Renal pelvis (tissue), 4 donors: Measurements from ENCODE around the gene ATG7. TPM values are rescaled to one million over a fixed set of nuclear protein-coding genes. Genes with fewer than 3 reads are reported as not detected.
"Not testable (repeated sequence)": the region's sequence is repeated elsewhere in the genome, so short reads cannot be mapped to it uniquely, and the experiment has no call there.

Source experiments
- DNase-seq: peaks from one replicate; pipeline ENCODE4 v3.0.0-alpha.2; 2013
- polyA plus RNA-seq, 3 donors: library from polyadenylated mRNA; unstranded; fragments of 120-200 nt; gene quantifications; one replicate each; pipeline ENCODE4 v1.2.1, GENCODE V29; 2013; ENCODE audit not compliant: insufficient read length in 3 of 3

ATG7 gene
- polyA plus RNA-seq, 3 donors, result 22.8 to 24.0 (median 23.0) TPM

DNA sequence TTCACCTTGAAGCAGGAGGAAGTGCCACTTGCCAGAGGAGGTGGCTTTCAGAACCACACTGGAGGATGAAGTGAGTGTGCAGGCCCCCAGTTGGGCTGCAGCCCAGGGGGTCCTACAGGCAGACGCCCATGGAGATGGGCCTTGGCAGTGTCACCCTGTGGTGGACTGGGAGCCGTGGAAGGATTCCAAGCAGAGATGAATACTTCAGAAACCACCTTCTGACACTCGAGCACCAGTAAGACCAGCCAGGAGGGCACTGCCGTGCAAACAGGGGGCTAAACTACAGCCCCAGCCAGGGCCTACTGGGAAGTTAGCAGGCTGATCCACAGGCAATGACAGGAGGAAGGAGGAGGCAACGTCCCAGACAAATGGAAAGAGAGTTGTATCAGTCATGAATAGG is 316.1 kb downstream of the ATG7 start:
- no peak for DNase-seq

DNA sequence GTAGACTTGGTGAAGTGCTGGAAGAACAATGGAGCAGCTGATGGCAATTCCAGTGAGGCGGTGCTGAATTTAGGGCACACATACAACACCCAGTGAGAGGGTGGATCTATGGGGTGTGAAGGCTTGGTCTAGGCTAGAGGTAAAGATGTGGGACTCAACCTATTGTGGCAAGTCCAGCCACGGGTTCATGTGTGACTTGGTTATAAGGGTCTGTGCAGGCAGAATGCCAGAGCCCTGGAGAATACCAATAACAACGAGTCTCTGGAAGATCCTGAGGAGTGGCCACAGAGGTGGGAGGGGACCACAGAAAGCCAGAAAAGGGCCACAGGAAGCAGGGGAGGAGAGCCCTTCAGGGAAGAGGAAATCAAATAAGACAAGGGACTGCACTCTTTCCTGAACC is 316.6 kb downstream of the ATG7 start:
- no peak for DNase-seq

DNA sequence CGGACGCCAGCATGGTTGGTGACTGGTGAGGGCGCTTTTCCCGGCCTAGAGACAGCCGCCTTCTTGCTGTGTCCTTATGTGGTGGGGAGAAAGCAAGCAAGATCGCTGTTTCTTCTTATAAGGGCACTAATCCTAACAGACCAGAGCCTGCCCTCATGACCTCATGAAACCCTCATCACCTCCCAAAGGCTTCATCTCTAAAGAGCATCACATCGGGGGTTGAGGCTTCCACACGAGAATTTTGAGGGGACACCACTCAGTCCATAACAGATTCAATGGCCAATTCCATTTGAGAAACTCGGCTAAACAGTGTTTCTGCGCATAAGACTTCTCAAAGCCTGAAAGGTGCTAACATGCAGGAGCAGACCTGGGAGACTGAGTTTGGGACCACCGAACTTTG is 317.5 kb downstream of the ATG7 start:
- no peak for DNase-seq

GRCh38 chr3:11591002-11591355 is 318.8 kb downstream of the ATG7 start:
- no peak for DNase-seq

GRCh38 chr3:11591391-11592282 is 319.4 kb downstream of the ATG7 start:
- DNase-seq, result peak; percentile 74

DNA sequence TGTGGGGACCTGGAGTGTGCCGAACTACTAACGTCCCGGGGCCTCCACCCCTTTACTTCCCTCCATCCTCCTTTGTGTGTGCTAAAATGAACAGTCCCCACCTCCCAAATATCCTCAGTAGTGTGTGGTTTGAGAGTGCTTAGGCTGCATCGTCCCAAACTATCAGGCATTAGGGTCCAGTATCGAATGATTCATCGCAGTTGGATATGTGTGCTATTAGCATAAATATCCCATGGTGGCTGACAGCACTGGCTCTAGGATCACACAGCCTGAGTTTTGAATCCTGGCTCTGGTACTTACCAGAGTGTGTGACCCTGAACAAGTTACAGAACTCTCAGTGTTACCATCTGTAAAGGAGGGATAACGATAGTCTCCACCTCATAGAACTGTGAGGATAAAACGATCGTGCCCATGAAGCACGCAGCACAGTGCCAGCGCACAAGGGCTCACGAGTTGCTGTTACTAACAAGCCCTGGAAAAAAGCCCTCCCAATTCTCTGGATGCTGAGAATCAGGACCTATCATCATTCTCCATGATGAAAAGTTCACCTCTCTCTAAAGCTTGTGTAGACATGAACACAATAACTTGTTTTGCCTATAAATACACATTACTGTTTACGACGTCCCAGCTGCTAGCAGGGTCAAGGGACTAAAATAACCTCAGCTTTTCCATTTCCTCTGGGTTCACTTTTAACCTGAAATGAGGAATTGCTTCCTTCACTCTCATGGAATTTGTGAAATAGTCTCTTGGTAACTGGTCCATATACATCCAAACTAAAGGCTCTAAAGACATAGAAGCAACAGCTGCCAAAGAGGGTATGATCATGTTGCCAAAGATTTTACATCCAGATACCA is 320.5 kb downstream of the ATG7 start:
- DNase-seq, result no peak

GRCh38 chr3:11593318-11594034 is 321.3 kb downstream of the ATG7 start:
- DNase-seq, result no peak

GRCh38 chr3:11595024-11595423 is 322.8 kb downstream of the ATG7 start:
- DNase-seq, result not testable (repeated sequence)

DNA sequence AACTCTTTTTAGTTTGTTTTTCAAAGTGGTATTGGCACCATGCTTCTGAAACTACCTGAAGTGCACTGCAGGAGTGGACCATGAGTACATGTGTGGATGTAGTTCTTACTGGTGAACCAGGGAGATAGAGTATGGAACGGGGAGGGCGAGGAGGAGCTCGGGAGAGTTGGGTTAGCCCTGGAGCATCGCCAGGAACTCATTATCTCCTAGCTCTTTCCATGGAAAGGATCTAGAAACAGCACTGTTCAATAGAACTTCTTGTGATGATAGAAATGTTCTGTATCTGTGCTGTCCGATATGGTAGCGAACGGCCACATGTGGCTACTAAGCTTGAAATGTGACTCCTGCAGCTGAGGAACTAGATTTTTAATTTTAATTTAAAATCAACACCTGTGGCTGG is 324.2 kb downstream of the ATG7 start:
- DNase-seq, result no peak

DNA sequence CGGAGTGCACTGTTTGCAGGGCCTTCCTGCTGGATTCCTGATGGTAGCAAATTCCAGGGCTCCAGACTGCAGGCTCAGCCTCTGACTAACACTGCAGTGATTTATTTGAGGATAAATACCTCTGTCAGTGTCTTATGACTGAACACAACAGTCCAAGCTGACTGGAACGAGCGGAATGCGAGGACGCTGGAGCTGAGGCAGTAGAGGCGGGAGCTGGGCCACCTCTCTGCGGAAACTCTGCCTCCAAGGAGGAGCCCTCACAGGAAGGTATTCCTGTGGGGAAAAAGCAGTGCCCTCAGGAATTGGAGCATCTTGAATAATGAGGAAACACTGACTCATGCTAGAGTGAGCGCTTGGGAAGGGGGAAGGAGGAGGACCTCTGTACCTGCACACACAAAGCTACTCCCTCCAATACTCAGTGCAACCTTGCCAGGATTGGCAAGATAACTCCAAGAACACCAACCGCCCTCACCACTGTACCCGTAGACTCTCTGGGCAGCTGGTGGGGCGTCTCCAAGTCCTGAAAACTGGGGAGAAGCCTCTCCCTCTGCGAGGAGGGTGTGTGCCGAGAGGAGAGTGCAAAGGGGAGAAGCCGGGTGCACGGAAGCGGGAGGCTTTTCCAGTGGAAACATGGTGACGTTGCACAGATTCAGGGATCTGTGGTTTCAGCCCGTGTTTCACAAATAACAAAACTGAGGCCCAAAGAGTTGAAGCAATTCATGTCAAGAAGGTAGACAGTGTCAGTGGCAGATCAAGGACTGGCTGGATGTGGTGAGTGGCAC is 328.5 kb downstream of the ATG7 start:
- peak; percentile 92 for DNase-seq

- DNase-seq, result no peak
Measured at GRCh38 chr3:11601446-11602238, 329.4 kb downstream of the ATG7 start.

DNA sequence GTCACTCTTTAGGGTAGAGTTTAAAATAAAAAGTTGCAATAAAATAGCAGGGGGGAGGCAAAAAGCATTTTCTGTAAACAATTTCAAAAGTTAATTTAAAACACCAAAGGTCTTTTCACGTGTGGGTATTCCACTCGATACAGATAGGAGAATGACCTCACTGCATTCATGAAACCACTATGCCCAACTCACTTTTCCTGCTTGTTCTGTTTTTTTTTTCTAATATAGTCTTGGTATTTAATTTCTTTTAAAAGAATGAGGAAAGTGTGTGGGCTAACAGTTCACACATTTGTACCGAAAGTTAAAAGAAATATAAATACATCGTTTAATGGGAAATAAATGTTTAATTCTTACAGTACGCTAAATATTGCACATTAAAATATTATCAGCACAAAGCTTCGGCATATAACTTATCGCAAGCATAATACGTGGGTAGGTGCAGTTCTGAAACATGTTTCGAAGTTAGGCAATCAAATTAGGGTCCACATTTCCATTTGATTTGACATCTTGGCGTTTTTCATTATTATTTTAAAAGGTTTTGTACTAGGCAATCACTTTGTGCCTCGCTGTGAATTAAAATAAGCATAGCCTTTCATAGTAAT is 330.1 kb downstream of the ATG7 start:
- no peak for DNase-seq

DNA sequence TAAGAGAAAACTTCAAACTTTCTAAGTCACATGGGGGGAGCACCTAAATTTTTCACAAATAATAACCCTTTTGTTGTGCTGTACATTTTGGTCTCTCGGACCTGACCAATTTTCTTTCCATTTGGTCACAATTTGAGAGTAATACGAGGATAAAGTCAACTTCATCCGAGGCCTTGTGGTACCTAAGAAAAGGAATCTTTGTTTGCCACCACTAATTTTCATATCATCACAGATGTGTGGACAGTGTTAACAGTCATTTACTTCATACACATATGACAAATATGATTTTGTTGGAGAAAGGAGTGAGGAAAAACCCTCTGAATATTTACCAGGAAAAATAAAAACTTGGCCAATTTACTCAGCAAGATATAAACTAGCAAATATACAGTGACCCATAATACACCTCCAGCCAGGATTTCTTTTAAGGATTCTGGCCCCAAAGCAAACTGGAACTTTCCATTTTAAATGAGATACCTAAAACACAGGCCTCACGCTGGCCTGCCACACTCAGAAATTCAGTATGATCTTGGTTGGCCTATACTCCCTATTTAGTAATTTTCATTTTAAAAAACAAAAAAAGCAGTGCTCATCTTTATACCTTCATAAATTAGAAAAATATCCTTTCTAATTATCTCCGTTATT is 330.8 kb downstream of the ATG7 start:
- no peak for DNase-seq

DNA sequence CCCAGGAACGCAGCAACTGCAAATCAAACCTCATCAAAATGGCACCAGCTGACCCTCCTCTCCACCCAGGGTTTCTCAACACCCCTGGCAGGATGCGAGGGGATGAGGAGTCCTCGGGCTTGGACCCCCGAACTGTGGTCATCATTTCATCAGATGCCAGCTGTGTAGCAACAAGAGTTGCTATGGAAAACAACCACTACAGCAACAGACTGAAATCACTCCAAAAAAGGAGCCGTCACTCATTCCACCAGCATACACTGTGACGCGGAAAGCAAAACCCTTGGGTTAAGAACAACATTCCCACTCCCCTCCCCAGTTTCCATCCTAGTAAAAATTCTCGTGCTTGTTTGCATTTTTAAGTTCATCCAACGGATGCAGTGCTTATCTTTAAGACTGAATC is 331.4 kb downstream of the ATG7 start:
- DNase-seq, result no peak

DNA sequence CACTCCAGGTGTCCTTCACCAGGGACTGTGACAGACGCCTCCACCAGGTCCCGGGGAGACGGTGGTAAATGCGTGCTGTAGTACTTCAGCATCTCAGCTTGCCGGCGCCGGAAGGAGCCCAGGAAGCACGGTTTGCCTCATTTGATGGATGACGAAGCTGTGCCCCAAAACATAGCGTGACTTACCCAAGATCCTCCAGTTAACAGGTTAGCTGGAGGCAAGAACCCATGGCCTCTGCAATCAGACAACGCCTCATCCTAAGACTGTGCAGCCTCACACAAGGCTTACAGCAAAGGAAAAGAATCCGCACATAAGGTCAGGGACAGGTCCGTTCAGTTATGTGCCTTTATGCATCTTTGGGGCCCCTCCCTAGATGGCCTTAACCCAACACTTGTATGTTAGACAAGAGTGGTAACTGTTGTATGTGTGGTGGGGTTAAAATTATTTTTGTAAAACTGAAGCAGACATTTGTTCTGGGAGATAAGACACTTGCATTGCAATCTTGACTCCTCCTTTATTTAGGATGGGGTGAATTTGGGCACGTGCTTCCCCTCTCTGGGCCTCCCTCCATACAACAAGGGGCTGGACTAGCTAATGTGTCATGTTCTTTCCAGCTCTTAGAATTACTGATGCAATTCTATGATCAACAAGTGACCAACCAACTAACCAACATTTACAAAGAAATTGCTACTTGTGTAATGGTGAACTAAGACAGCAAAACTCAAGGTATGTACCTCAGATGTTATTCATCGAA is 332.1 kb downstream of the ATG7 start:
- no peak for DNase-seq

- DNase-seq, result no peak
Measured at GRCh38 chr3:11605398-11605797, 333.2 kb downstream of the ATG7 start.

- no peak for DNase-seq
Measured at GRCh38 chr3:11606090-11606784, 334.0 kb downstream of the ATG7 start.

DNA sequence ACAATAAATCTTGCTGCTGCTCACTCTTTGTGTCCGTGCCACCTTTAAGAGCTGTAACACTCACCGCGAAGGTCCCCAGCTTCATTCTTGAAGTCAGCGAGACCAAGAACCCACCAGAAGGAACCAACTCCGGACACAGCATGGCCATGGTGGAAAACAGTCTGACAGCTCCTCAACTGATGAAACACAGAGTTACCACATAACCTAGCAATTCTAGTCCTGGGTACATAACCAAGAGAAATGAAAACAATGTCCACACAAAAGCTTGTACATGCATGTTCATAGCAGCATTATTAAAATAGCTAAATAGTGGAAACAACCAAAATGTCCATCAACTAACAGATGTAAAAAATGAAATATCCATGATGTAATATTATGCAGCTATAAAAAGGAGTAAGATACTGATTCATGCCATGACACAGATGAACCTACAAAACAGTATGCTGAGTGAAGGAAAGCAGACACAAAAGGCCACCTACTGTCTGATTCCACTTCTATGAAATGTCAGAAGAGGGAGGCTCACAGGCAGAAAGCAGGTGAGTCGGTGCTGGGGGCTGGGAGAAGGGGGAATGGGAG is 334.8 kb downstream of the ATG7 start:
- no peak for DNase-seq
